KMS-11 (cell line): ENCODE results near the gene SMIM30.

Source experiments
- H2AFZ ChIP-seq: fragments of 200-600 bp; sonication (generic); 2 replicates; pipeline ENCODE4 v1.6.1; 2016; ENCODE audit warnings: antibody characterized with exemption, mixed run types, low read depth
- H3K27ac ChIP-seq: fragments of 200-600 bp; sonication (generic); 2 replicates; pipeline ENCODE4 v1.6.1; 2016; ENCODE audit warnings: mild to moderate bottlenecking, mixed run types
- H3K27me3 ChIP-seq: fragments of 200-600 bp; sonication (generic); 2 replicates; pipeline ENCODE4 v1.6.1; 2017; ENCODE audit warnings: mild to moderate bottlenecking, low read depth, mixed run types, moderate library complexity; ENCODE audit not compliant: insufficient read depth
- H3K36me3 ChIP-seq: fragments of 200-600 bp; sonication (generic); 2 replicates; pipeline ENCODE4 v1.6.1; 2017; ENCODE audit warnings: mild to moderate bottlenecking, mixed run types; ENCODE audit not compliant: insufficient read depth
- H3K4me1 ChIP-seq: fragments of 200-600 bp; sonication (generic); 2 replicates; pipeline ENCODE4 v1.6.1; 2016; ENCODE audit warnings: mild to moderate bottlenecking, low read depth, mixed run types; ENCODE audit not compliant: poor library complexity, severe bottlenecking
- H3K4me2 ChIP-seq: fragments of 200-600 bp; sonication (generic); 2 replicates; pipeline ENCODE4 v1.7.0; 2016; ENCODE audit warnings: mild to moderate bottlenecking, mixed run types
- H3K4me3 ChIP-seq: fragments of 200-600 bp; sonication (generic); IDR thresholded peaks from 2 replicates; pipeline ENCODE4 v1.6.1; 2017; ENCODE audit warnings: low read depth, low read length, mixed read lengths; ENCODE audit not compliant: insufficient read depth
- H3K79me2 ChIP-seq: fragments of 200-600 bp; sonication (generic); 2 replicates; pipeline ENCODE4 v1.6.1; 2016; ENCODE audit warnings: low read depth, mixed run types; ENCODE audit not compliant: insufficient read depth
- H3K9ac ChIP-seq: fragments of 200-600 bp; sonication (generic); 2 replicates; pipeline ENCODE4 v1.6.1; 2016; ENCODE audit warnings: mild to moderate bottlenecking, mixed run types
- H4K20me1 ChIP-seq: fragments of 200-600 bp; sonication (generic); 2 replicates; pipeline ENCODE4 v1.6.1; 2016; ENCODE audit warnings: mild to moderate bottlenecking, mixed run types; ENCODE audit not compliant: insufficient read depth
- TF ChIP-seq, protein P1 (sequence below): fragments of 200-600 bp; sonication (generic); conservative IDR thresholded peaks from 2 replicates; pipeline ENCODE4 v1.6.1; 2017; ENCODE audit warnings: low read depth, mild to moderate bottlenecking, antibody characterized with exemption, low read length, moderate library complexity, mixed read lengths

The SMIM30 gene

DNA sequence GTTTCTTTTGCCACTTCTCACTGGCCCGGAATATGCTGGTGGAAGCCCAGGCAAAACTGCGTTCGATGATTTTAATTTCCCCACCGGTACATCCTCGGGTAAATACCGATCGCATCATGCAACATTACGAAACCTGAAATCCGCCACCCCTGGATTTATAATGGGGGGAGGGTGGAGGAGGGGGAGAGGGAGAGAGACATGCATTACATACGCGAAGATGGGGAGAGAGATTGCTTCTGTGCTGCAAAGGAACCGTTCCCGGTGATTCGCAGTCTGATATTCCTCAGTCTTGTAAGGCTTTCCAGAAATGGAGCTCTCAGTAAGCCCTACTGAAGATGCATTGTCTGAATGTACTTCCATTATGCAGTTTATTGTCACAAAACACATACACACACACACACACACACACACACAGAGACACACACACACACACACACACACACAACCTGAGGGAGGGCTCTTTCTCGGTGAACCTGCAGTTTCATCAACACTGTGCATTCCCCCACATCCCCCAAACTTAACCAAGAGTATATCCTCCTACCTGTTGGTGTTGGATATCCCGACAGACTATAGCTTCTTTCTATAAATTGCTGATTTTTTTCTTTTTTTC lies 32.5 kb downstream of the SMIM30 start:
- Histone ChIP-seq H3K4me3 (no peak overlapping the region), H4K20me1 (no peaks in the 10 kb centered on the region), H3K4me1 (peaks cover 37% of the 10 kb centered on the region), H3K36me3 (no peaks in the 10 kb centered on the region), H3K27ac (no peak overlapping the region), H3K9ac (no peak overlapping the region), H3K79me2 (no peaks in the 10 kb centered on the region), H3K4me2 (no peak overlapping the region), H2AFZ (no peak overlapping the region), H3K27me3 (no peaks in the 10 kb centered on the region)
- TF ChIP-seq, protein P1, sequence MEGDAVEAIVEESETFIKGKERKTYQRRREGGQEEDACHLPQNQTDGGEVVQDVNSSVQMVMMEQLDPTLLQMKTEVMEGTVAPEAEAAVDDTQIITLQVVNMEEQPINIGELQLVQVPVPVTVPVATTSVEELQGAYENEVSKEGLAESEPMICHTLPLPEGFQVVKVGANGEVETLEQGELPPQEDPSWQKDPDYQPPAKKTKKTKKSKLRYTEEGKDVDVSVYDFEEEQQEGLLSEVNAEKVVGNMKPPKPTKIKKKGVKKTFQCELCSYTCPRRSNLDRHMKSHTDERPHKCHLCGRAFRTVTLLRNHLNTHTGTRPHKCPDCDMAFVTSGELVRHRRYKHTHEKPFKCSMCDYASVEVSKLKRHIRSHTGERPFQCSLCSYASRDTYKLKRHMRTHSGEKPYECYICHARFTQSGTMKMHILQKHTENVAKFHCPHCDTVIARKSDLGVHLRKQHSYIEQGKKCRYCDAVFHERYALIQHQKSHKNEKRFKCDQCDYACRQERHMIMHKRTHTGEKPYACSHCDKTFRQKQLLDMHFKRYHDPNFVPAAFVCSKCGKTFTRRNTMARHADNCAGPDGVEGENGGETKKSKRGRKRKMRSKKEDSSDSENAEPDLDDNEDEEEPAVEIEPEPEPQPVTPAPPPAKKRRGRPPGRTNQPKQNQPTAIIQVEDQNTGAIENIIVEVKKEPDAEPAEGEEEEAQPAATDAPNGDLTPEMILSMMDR: no peak

GRCh38 chr7:113084496-113085172 lies 33.7 kb downstream of the SMIM30 start:
- peak overlapping the region; percentile 49; the same call in 1 of the 2 replicates for H3K4me2 ChIP-seq
- no peaks in the 10 kb centered on the region for H4K20me1 ChIP-seq
- H2AFZ ChIP-seq: peak overlapping the region; percentile 4; the same call in 1 of the 2 replicates
- TF ChIP-seq, protein P1: no peak
- H3K4me3 ChIP-seq: no peak overlapping the region
- peaks cover 37% of the 10 kb centered on the region for H3K4me1 ChIP-seq
- H3K9ac ChIP-seq: no peak overlapping the region
- H3K27ac ChIP-seq: peak overlapping the region; percentile 73; the same call in 1 of the 2 replicates
- H3K27me3 ChIP-seq: no peaks in the 10 kb centered on the region
- H3K79me2 ChIP-seq: no peaks in the 10 kb centered on the region
- H3K36me3 ChIP-seq: no peaks in the 10 kb centered on the region

DNA sequence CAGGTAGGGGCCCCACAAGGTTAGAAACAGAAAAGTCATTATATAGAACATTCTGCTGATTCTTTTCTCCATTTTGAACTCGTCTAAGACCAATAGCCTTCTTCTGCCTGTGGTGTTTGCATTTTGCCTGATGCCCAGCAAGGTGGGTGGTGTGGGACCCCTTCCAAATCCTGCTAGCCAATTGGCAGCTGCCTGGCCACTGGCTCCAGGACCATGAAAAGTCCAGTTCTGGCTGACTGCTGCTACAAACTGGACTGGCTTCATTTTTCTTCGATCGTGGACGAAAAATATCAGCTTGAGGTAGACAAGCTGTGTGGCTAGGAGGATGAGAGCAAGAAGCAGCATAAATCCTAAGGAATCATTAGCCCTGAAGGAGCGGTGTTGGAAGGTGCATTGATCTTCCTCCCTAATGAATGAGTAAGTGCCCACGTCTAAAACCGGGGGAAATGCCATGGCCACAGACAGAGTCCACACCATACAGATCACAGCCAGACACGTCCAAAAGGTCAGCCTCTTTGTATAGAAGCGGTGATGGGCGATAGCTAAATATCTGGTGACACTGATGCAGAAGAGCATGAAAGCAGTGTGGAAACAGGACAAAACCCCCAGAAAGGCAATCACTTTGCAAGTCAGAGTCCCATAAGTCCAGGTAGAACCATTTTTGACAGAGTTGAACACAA lies 34.4 kb downstream of the SMIM30 start:
- Histone ChIP-seq H3K4me1 (peaks cover 39% of the 10 kb centered on the region), H2AFZ (peak overlapping the region; percentile 4; the same call in 1 of the 2 replicates), H3K4me3 (no peak overlapping the region), H3K36me3 (no peaks in the 10 kb centered on the region), H3K27ac (peak overlapping the region; percentile 73), H3K9ac (peak overlapping the region; percentile 28; the same call in 1 of the 2 replicates), H3K79me2 (no peaks in the 10 kb centered on the region), H3K4me2 (peak overlapping the region; percentile 49), H4K20me1 (no peaks in the 10 kb centered on the region), H3K27me3 (no peaks in the 10 kb centered on the region)
- TF ChIP-seq, protein P1: no peak

- Histone ChIP-seq H3K36me3 (no peaks in the 10 kb centered on the region), H3K79me2 (no peaks in the 10 kb centered on the region), H3K27me3 (no peaks in the 10 kb centered on the region), H3K4me3 (no peak overlapping the region), H3K9ac (peak overlapping the region; percentile 28; the same call in 1 of the 2 replicates), H3K27ac (peak overlapping the region; percentile 73), H3K4me1 (peaks cover 46% of the 10 kb centered on the region), H3K4me2 (peak overlapping the region; percentile 49), H2AFZ (peak overlapping the region; percentile 4; the same call in 1 of the 2 replicates), H4K20me1 (no peaks in the 10 kb centered on the region)
- TF ChIP-seq, protein P1: no peak
Measured at GRCh38 chr7:113083132-113083815, 35.1 kb downstream of the SMIM30 start.
